Glutamatergic neuron (in vitro differentiated cells): ENCODE data around the gene GUCA2A. TPM values are rescaled to one million over a fixed set of nuclear protein-coding genes. Genes with fewer than 3 reads are reported as not detected.

ENCODE experiments used
- DNase-seq: peaks from one replicate; pipeline ENCODE4 v3.0.0; 2022
- H3K27ac Mint-ChIP-seq: one replicate; pipeline ENCODE4 v1.8.0; 2020; ENCODE audit warnings: mild to moderate bottlenecking, mixed read lengths, inconsistent platforms; ENCODE audit not compliant: unreplicated experiment
- H3K27me3 Mint-ChIP-seq: one replicate; pipeline ENCODE4 v1.8.0; 2020; ENCODE audit warnings: mild to moderate bottlenecking, moderate library complexity, mixed read lengths, inconsistent platforms; ENCODE audit not compliant: unreplicated experiment
- H3K36me3 Mint-ChIP-seq: one replicate; pipeline ENCODE4 v1.8.0; 2020; ENCODE audit warnings: mild to moderate bottlenecking, mixed read lengths, inconsistent platforms; ENCODE audit not compliant: unreplicated experiment
- H3K4me1 Mint-ChIP-seq: one replicate; pipeline ENCODE4 v1.8.0; 2020; ENCODE audit warnings: mild to moderate bottlenecking, low read depth, mixed read lengths, inconsistent platforms; ENCODE audit not compliant: unreplicated experiment
- H3K4me3 Mint-ChIP-seq: one replicate; pipeline ENCODE4 v1.8.0; 2020; ENCODE audit warnings: mild to moderate bottlenecking, mixed read lengths, inconsistent platforms; ENCODE audit not compliant: unreplicated experiment
- H3K9me3 Mint-ChIP-seq: one replicate; pipeline ENCODE4 v1.8.0; 2020; ENCODE audit warnings: mild to moderate bottlenecking, moderate library complexity, mixed read lengths, inconsistent platforms; ENCODE audit not compliant: unreplicated experiment
- total RNA-seq: library from RNA; stranded (reverse); fragmentation: NEBNext Ultra II Directional; extraction: Animal tissue kit (Norgen Biotek cat#: 25700); gene quantifications from one replicate; pipeline ENCODE4 v1.2.1, GENCODE V29; 2021; ENCODE audit not compliant: unreplicated experiment
- TF ChIP-seq, protein P1 (sequence below): fragments of 200-600 bp; sonication (generic); IDR thresholded peaks from one replicate; pipeline ENCODE4 v1.5.0; 2021; ENCODE audit not compliant: partially characterized antibody, unreplicated experiment

Gene GUCA2A
- total RNA-seq, 1 donor from 2014 or later, result not detected

- Mint-ChIP-seq H3K27me3 (no peaks in the 10 kb centered on the region), H3K9me3 (no peaks in the 10 kb centered on the region), H3K4me1 (no peaks in the 10 kb centered on the region), H3K4me3 (no peak overlapping the region), H3K36me3 (peaks cover 4% of the 10 kb centered on the region), H3K27ac (no peak overlapping the region)
- TF ChIP-seq, protein P1, sequence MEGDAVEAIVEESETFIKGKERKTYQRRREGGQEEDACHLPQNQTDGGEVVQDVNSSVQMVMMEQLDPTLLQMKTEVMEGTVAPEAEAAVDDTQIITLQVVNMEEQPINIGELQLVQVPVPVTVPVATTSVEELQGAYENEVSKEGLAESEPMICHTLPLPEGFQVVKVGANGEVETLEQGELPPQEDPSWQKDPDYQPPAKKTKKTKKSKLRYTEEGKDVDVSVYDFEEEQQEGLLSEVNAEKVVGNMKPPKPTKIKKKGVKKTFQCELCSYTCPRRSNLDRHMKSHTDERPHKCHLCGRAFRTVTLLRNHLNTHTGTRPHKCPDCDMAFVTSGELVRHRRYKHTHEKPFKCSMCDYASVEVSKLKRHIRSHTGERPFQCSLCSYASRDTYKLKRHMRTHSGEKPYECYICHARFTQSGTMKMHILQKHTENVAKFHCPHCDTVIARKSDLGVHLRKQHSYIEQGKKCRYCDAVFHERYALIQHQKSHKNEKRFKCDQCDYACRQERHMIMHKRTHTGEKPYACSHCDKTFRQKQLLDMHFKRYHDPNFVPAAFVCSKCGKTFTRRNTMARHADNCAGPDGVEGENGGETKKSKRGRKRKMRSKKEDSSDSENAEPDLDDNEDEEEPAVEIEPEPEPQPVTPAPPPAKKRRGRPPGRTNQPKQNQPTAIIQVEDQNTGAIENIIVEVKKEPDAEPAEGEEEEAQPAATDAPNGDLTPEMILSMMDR, result no peak
- no peak for DNase-seq
These were observed 36.0 kb downstream of the GUCA2A start for GRCh38 chr1:42128499-42128898.

GRCh38 chr1:42127767-42128166, 36.8 kb downstream of the GUCA2A start:
- TF ChIP-seq, protein P1, result no peak
- no peaks in the 10 kb centered on the region for H3K9me3 Mint-ChIP-seq
- H3K27me3 Mint-ChIP-seq, result peaks cover 1% of the 10 kb centered on the region
- H3K36me3 Mint-ChIP-seq, result peaks cover 4% of the 10 kb centered on the region
- H3K4me3 Mint-ChIP-seq, result no peak overlapping the region
- no peak overlapping the region for H3K27ac Mint-ChIP-seq
- no peaks in the 10 kb centered on the region for H3K4me1 Mint-ChIP-seq
- no peak for DNase-seq

DNA sequence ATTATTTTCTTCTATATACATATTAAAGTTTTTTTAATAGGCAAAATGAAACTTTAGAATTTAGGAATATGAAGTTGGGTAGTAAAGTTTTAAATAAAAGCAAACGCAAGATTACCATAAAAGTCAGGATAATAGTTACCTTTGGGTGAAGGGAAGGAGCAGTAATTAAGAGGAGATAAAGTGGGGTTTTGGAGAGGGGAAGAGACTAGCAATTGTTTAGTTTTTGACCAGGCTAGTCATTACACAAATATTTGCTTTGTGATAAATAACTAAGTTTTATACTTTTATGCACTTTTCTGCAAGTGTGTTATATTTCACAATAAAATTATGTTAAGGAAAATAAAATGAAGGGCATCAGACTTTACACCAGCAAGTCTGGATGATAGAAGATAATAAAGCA, 39.0 kb downstream of the GUCA2A start:
- Mint-ChIP-seq H3K9me3 (no peaks in the 10 kb centered on the region), H3K27me3 (peaks cover 1% of the 10 kb centered on the region), H3K4me3 (no peak overlapping the region), H3K36me3 (peaks cover 4% of the 10 kb centered on the region), H3K27ac (no peak overlapping the region), H3K4me1 (no peaks in the 10 kb centered on the region)
- DNase-seq, result no peak
- TF ChIP-seq, protein P1, result no peak

DNA sequence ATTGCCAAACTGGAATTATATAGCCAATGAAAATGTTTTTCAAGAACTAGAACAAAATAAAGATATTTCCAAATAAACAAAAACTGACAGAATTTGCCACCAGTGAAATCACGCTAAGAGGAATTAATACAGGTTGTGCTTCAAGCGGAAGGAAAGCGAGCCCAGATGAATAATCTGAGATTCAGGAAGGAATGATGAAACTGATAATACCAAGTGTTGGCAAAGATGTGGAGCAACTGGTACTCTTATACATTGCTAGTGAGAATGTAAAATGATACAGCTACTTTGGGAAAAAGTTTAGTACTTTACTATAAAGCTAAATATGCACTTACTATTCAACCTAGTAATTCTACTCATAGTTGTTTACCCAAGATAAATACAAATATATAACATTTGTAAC, 42.1 kb downstream of the GUCA2A start:
- Mint-ChIP-seq H3K27me3 (peaks cover 1% of the 10 kb centered on the region), H3K4me3 (no peak overlapping the region), H3K9me3 (no peaks in the 10 kb centered on the region), H3K27ac (no peak overlapping the region), H3K4me1 (no peaks in the 10 kb centered on the region), H3K36me3 (peaks cover 4% of the 10 kb centered on the region)
- TF ChIP-seq, protein P1, result no peak
- no peak for DNase-seq

- Mint-ChIP-seq H3K4me3 (no peak overlapping the region), H3K9me3 (no peaks in the 10 kb centered on the region), H3K4me1 (no peaks in the 10 kb centered on the region), H3K36me3 (no peaks in the 10 kb centered on the region), H3K27ac (no peak overlapping the region), H3K27me3 (peaks cover 1% of the 10 kb centered on the region)
- TF ChIP-seq, protein P1, result no peak
- DNase-seq, result no peak
These were observed 46.4 kb downstream of the GUCA2A start for GRCh38 chr1:42118125-42118524.
